NOMO-1 treated with DMSO at 0.1 percent for 48 hours (cell line): ENCODE data around the gene STS.
A peak's percentile ranks its signal among the peaks of the same experiment; 100 is the strongest.

Experiments
- DNase-seq: peaks from one replicate; lab custom pipeline; 2025; ENCODE audit not compliant: unreplicated experiment; lab: John Stamatoyannopoulos, UW

The STS gene

GRCh38 chrX:7139202-7140081 is 8.1 kb upstream of the STS start:
- no peak for DNase-seq

DNA sequence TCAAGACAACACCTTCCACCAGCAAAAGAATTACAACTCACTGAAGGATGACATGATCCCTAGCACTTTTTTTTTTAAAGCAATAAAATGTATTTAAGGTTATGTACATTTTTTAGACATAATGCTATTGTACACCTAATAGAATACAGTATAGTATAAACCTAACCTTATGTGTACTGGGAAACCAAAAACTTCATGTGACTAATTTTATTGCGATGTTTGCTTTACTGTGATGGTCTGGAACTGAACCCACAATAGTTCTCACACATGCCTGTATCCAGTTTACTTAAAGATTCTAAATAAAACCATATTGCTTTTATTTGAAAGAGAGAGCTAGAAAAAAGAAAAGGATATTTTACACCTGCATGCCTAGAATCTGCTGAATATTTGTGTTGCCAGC is 4.4 kb upstream of the STS start:
- no peak for DNase-seq

DNA sequence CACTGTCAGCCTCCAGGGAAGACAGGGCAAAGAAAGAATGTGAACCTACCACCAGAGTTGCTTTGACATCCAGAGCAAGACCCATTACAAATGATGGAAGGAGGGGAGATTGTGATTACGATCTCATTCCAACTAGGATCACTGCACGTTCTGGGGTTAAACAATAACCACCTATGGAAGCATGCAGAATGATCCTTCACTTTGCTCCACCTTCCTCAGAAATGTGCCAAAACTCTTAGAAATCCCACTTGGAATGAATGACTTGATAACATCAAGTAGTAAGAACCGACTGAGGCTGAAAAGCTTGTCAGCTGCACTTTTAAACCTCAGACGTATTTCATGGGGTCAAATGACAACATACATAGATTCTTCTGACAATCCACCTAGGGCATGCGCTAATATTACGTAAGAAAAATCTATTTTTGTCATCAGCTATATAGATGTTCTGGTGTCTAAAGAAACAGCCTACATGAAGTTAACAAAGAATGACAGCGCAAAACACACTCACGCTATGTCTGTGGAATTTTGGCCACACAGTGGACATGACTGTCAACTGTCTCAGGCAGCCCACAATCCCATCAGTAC is 3.5 kb upstream of the STS start:
- DNase-seq = peak; percentile 7

GRCh38 chrX:7145454-7145853 is 2.1 kb upstream of the STS start:
- DNase-seq = no peak

DNA sequence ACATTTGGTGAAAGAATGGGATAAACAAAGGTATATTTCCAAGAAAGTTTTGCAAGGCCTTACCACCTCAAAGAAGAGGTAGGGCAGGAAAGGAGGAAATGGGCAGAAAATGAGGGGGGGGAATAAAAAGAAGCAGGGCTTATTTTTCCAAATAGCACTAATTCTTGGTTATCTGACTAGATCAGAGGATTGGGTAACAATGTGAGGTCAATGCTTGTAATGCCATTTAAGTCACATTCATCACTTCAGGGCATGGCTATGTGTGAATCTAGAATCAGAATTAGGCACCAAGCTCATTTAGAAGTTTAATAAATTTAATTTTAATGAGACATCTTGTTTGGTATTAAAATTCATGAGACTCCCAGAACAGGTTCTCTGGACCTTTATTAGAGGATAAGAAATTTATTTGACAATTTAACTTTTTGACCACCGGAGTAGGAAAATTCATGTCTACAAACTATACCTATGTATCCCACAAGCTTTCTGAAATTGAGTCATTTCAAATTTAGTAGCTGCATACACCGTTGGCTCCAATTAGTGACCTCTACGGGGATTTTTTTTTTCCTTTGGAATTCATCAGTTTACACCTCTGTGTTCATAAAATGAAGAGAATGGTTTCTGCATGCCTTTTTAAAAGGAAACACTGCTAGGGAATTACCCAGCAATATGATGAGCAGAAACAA is 1.4 kb upstream of the STS start:
- peak; percentile 5 for DNase-seq

DNA sequence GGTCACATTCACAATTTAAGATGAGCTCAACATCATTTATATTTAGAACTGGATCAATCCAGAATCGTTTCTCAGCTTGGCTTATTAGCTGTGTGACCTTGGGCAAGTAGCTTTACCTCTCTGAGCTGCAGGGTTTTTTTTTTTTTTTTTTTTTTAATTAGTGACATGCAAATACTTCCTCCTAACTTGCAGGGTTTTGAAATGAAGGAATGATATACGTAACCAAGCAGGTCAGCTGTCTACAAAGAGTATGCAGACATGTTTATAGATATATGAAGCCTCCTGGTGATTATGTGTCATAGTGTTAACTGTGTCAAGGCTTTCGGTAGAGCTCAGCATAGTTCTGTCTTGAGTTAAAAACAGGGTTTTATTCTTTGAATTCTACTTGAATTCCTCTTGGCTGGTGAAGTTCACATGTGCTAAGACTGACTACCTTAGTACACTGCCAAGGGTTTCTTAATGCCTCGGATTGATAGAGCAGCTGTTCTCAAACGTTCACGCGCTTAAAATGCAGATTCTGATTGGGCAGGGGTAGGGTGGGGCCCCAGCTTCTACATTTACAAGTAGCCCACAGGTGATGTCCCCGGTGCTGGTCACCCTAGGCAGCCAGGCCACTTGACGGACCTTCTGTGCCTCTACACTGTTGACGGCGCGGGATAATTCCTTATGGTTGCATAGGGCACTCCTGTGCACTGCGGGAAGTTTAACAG is 654 bp upstream of the STS start:
- peak; percentile 66 for DNase-seq

DNA sequence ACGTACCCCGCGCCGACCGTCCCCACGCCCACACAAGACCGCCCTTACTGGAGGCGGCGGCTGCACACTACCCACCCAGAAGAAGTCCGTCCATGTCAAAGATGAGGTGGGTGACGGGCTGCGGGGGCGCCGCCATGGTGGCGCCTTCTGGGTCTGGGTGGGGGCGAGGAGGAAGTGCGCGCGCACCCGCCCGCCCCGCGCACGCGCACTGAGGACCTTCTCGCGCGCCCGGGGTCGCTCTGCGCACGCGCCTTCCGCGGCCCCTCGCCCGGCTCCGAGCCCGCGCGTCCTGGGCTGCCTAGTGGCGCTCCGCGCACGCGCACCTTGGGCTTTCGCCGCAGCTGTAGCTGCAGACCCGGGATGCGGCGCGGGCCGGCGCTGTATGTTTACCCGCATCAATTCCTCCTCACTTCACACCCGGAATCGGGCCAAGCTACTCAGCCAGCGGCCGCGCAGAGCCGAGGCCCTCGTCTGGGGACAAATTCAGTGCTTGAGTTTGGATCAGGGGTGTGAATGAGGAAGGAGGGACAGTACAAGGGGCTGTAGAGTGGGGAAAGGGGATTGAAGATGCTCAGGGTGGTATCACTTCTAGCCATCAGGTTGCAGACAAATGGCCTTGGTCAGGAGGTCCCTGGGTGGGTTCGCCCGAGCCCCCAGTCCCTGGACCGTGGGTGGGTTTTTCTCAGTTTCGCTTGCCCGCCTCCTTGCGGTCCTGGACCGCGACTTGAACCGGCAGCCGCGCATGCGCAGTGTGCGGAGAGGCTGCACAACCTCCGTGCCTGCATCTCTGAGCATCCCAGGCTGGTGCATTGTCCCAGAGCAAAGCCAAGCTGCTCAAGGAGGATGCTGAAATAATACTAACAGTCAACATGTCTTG is 704 bp downstream of the STS start, which contains the start of gene PUDP:
PUDP (minus strand) TSS at position 176 of the 877 bp plus-strand sequence; CDS start at position 136, 40 bp downstream.
- peak; percentile 86 for DNase-seq

DNA sequence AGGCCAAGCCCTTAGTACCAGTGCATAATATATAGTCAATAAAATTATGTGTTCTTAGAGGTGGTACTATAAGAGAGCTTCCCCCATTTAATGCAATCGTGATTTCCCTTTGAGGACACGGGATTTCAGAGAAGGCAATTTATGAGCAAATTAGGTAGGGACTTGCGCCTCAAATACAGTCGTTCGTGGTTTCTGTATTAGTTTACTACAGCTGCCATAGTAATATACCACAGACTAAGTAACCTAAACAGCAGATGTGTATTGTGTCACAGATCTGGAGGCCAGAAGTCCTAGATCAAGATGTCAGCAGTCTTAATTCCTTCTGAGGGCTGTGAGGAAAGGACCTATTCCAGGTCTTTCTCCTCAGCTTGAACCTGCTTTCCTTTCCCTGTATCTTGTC is 1.9 kb downstream of the STS start:
- DNase-seq = peak; percentile 23

- no peak for DNase-seq
These were observed 5.7 kb downstream of the STS start for GRCh38 chrX:7153231-7153630.

DNA sequence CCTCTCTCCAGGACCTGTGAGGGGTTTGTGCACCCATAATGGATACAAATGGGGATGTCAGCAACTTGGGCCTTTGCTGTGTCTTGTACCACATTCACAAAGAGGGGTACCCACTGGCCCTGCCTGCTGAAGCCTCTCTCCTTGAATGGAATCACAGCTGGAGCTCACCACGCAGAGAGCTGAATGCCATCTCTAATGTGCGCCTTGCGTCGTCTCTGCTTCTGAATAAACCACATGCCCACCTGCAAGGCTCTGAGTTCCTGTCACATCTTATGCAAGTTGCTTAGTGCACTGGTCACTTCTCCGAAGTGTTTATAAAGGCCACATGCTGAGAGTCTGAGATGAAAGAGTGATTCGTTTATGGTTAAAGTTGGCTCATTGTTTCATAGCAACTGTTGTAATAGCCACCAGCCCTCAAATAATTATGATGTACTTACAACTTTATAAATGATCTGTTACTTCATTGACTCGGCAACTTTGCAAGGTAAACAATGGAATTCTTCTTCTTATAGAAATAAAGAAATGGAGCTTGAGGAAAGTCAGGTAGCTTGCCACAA is 6.6 kb downstream of the STS start:
- DNase-seq = no peak

DNA sequence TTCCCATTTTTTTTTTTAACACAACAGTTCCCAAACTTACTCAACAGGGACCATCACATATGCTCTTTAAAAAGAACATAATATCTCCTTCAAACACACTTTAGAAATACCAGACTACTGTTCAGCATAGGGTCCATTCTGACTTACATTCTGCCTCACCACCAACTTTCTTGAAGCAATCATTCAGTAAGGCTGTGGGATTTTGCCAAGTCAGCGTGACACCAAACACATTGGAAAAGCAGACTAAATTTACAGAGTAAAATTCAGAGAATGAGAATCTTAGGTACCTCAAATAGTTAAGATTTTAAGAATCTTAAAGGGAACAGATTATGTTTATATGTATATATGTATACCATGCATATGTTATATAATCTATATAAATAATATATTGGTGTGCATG is 7.7 kb downstream of the STS start:
- DNase-seq = no peak

DNA sequence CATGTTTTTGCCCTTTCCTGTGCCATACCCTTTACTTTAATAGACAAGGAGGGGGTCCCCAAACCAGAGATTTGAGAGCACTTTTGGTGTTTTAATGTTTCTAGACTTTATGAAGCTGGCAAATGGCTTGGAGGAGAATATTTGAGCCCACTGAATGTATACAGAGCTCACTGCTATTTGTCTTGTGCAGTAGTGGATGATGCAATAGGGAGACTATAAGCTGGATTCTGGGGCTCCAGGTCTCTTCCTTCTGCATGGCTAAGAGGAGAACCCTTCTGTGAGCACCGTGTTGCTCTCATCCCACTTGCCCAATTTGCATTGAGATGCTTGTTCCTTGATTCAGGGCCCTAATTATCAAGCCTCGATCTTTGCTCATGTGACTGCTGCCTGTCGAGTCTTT is 9.4 kb downstream of the STS start:
- no peak for DNase-seq

DNA sequence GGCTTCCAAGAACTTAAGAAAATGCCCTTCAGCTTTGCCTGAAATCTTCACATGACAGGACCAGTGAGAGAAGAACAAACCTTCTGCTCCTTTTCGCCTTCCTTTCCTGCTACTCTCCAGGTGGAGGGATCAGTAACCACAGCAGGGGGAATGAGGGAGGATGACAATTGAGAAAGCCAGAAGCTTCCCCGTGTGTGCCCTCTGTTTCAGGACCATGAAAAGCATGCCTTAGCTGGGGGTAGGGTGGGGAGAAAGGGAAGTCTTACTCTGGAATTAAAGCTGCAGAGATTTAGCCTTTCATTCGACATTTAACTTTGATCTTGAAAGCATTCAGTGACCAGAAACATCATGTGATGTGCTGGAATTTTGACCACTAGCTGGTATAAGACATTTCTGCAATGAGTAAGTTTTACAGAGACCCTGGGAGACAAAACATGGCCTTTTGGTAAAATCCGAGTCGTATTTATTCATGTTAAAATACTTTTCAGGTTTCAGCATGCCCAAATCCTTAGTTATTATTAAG is 11.0 kb downstream of the STS start:
- no peak for DNase-seq

- DNase-seq = peak; percentile 12
These were observed 11.8 kb downstream of the STS start for GRCh38 chrX:7159149-7159861.

GRCh38 chrX:7163146-7163677 is 15.7 kb downstream of the STS start:
- no peak for DNase-seq

- no peak for DNase-seq
These were observed 16.7 kb downstream of the STS start for GRCh38 chrX:7164174-7164573.

DNA sequence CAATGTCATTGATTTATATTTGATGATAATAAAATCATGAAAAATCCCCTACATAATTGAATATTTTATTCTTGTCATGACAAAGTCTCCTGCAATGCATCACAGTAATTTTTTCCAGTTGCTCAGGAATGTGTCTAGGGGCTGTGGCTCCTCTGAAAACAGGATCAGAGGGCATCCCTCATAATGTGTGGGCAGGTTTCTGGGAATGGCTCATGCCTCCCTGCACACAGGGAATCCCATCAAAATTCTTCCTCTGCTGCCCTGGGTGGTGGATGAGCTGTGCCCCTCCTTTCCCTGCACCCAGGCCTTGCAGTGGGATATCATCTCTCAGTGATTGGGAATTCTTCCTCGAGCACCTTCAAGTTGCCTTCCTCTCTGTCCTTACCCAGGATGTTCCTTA is 20.9 kb downstream of the STS start:
- DNase-seq = no peak

DNA sequence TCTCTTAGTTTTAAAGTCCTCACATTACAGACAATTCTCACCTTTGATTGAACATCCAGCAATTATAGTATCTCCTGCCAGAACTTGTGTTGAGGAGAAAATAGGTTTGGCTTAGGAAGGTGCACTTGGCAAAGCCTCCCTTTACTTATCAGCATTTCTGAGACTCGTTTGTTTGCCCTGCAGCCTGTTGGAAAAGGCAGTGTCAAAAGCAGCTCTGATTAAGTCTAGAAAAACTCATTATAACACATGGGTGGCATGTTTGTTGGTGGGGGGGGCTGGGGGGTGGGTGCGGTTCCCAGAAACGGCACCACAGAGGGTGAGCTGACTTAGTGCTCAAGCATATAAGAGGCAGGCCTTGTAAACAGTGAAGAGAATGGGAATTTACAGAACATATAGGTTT is 22.1 kb downstream of the STS start:
- no peak for DNase-seq

GRCh38 chrX:7170898-7171297 is 23.4 kb downstream of the STS start:
- no peak for DNase-seq
